Gastroesophageal sphincter (tissue), 3 donors: Measurements from ENCODE around the gene EVL.

Experiments
- EP300 ChIP-seq: sonication (generic); formaldehyde crosslinking; IDR thresholded peaks from one replicate; pipeline ENCODE4 v1.6.1; 2017; ENCODE audit warnings: antibody characterized with exemption, mild to moderate bottlenecking
- POLR2A ChIP-seq, 2 donors: fragments of 450-650 bp; IDR thresholded peaks; one replicate each; pipeline ENCODE4 v1.6.1; 2017; ENCODE audit warnings: antibody characterized with exemption in 2 of 2, mild to moderate bottlenecking in 2 of 2, moderate library complexity in 1 of 2
- POLR2AphosphoS5 ChIP-seq: sonication (generic); formaldehyde crosslinking; IDR thresholded peaks from one replicate; pipeline ENCODE4 v1.6.1; 2017; ENCODE audit warnings: antibody characterized with exemption
- TF ChIP-seq, protein P1 (sequence below), 4 experiments: fragments of 200-600 bp in 2 of 4; fragments of 450-650 bp in 2 of 4; sonication (generic) in 1 of 4; IDR thresholded peaks; one replicate each; pipeline ENCODE4 v1.5.1; 2017 to 2019; ENCODE audit warnings: antibody characterized with exemption in 4 of 4, mild to moderate bottlenecking in 2 of 4, moderate library complexity in 2 of 4

GRCh38 chr14:100102156-100102785 is 37.0 kb downstream of the EVL start:
- TF ChIP-seq, protein P1, sequence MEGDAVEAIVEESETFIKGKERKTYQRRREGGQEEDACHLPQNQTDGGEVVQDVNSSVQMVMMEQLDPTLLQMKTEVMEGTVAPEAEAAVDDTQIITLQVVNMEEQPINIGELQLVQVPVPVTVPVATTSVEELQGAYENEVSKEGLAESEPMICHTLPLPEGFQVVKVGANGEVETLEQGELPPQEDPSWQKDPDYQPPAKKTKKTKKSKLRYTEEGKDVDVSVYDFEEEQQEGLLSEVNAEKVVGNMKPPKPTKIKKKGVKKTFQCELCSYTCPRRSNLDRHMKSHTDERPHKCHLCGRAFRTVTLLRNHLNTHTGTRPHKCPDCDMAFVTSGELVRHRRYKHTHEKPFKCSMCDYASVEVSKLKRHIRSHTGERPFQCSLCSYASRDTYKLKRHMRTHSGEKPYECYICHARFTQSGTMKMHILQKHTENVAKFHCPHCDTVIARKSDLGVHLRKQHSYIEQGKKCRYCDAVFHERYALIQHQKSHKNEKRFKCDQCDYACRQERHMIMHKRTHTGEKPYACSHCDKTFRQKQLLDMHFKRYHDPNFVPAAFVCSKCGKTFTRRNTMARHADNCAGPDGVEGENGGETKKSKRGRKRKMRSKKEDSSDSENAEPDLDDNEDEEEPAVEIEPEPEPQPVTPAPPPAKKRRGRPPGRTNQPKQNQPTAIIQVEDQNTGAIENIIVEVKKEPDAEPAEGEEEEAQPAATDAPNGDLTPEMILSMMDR (IDR thresholded peaks at IDR 0.05): no peak
- TF ChIP-seq EP300 (no peak), POLR2A (IDR thresholded peaks at IDR 0.05) (no peak), POLR2AphosphoS5 (no peak)
